T-helper 17 cell (primary cell): Measurements from ENCODE around the gene ADARB2. TPM values are rescaled to one million over a fixed set of nuclear protein-coding genes. Genes with fewer than 3 reads are reported as not detected.

Experiments
- ATAC-seq: fragments of 150-1000 bp; cut with Tn5 transposase; 2 replicates; pipeline ENCODE4 v1.10.0; 2021; ENCODE audit warnings: mild to moderate bottlenecking, moderate library complexity
- DNase-seq, 3 donors: peaks; one replicate each; pipeline versions ENCODE4 v3.0.0 to v3.0.0-alpha.2; 2020 to 2021
- H3K9me3 ChIP-seq: one replicate; pipeline ENCODE4 v1.7.0; 2013; ENCODE audit warnings: low read length, mild to moderate bottlenecking; ENCODE audit not compliant: control insufficient read depth, poor library complexity, severe bottlenecking
- H3K27ac Mint-ChIP-seq: one replicate; pipeline ENCODE4 v1.8.0; 2022; ENCODE audit warnings: mild to moderate bottlenecking, moderate library complexity, mixed read lengths
- H3K27me3 Mint-ChIP-seq: one replicate; pipeline ENCODE4 v1.8.0; 2022; ENCODE audit warnings: mixed read lengths
- H3K36me3 Mint-ChIP-seq: one replicate; pipeline ENCODE4 v1.8.0; 2022; ENCODE audit warnings: low read depth, mixed read lengths
- H3K4me1 Mint-ChIP-seq: one replicate; pipeline ENCODE4 v1.8.0; 2022; ENCODE audit warnings: mild to moderate bottlenecking, mixed read lengths
- H3K4me3 Mint-ChIP-seq: one replicate; pipeline ENCODE4 v1.8.0; 2022; ENCODE audit warnings: mild to moderate bottlenecking, moderate library complexity, mixed read lengths
- total RNA-seq, 4 donors: library from RNA in 2 of 4; stranded (reverse) in 2 of 4; gene quantifications; one replicate each; pipeline ENCODE4 v1.2.3 and lab custom pipeline; 2022 to 2026

Gene ADARB2
- total RNA-seq, 2 donors from 2014 or later, result 0.18 TPM; not detected in 1

- peaks cover 3% of the 10 kb centered on the region for H3K36me3 Mint-ChIP-seq
- ATAC-seq, result peak; percentile 54
- no peak overlapping the region for H3K4me3 Mint-ChIP-seq
- H3K27me3 Mint-ChIP-seq, result peaks cover 34% of the 10 kb centered on the region
- DNase-seq, result no peak
- H3K9me3 ChIP-seq, result no peaks in the 10 kb centered on the region
- no peak overlapping the region for H3K27ac Mint-ChIP-seq
- peaks cover 6% of the 10 kb centered on the region for H3K4me1 Mint-ChIP-seq
Measured at GRCh38 chr10:1661859-1662437, 75.4 kb downstream of the ADARB2 start.

- Mint-ChIP-seq H3K27ac (no peak overlapping the region), H3K4me3 (no peak overlapping the region), H3K27me3 (peaks cover 34% of the 10 kb centered on the region), H3K36me3 (peaks cover 3% of the 10 kb centered on the region), H3K4me1 (peaks cover 6% of the 10 kb centered on the region)
- no peak for DNase-seq
- no peaks in the 10 kb centered on the region for H3K9me3 ChIP-seq
- ATAC-seq, result no peak
Measured at GRCh38 chr10:1661416-1661815, 75.9 kb downstream of the ADARB2 start.

- H3K4me1 Mint-ChIP-seq, result peaks cover 9% of the 10 kb centered on the region
- DNase-seq (no peak), ATAC-seq (no peak)
- H3K9me3 ChIP-seq, result no peaks in the 10 kb centered on the region
- no peak overlapping the region for H3K4me3 Mint-ChIP-seq
- H3K27ac Mint-ChIP-seq, result no peak overlapping the region
- H3K27me3 Mint-ChIP-seq, result peaks cover 39% of the 10 kb centered on the region
- peaks cover 3% of the 10 kb centered on the region for H3K36me3 Mint-ChIP-seq
Measured at GRCh38 chr10:1660815-1661214, 76.5 kb downstream of the ADARB2 start.

- peaks cover 3% of the 10 kb centered on the region for H3K36me3 Mint-ChIP-seq
- no peaks in the 10 kb centered on the region for H3K9me3 ChIP-seq
- H3K4me1 Mint-ChIP-seq, result peaks cover 9% of the 10 kb centered on the region
- H3K27ac Mint-ChIP-seq, result no peak overlapping the region
- no peak for ATAC-seq
- no peak for DNase-seq
- H3K27me3 Mint-ChIP-seq, result peaks cover 39% of the 10 kb centered on the region
- no peak overlapping the region for H3K4me3 Mint-ChIP-seq
Measured at GRCh38 chr10:1660386-1660785, 76.9 kb downstream of the ADARB2 start.

- peaks cover 3% of the 10 kb centered on the region for H3K36me3 Mint-ChIP-seq
- H3K27ac Mint-ChIP-seq, result no peak overlapping the region
- H3K9me3 ChIP-seq, result no peaks in the 10 kb centered on the region
- peaks cover 9% of the 10 kb centered on the region for H3K4me1 Mint-ChIP-seq
- DNase-seq, result no peak
- no peak overlapping the region for H3K4me3 Mint-ChIP-seq
- ATAC-seq, result no peak
- H3K27me3 Mint-ChIP-seq, result peaks cover 39% of the 10 kb centered on the region
Measured at GRCh38 chr10:1659221-1659791, 78.0 kb downstream of the ADARB2 start.

- H3K9me3 ChIP-seq, result no peaks in the 10 kb centered on the region
- H3K27me3 Mint-ChIP-seq, result peaks cover 39% of the 10 kb centered on the region
- H3K27ac Mint-ChIP-seq, result no peak overlapping the region
- peaks cover 9% of the 10 kb centered on the region for H3K4me1 Mint-ChIP-seq
- DNase-seq (no peak), ATAC-seq (no peak)
- peaks cover 3% of the 10 kb centered on the region for H3K36me3 Mint-ChIP-seq
- H3K4me3 Mint-ChIP-seq, result no peak overlapping the region
Measured at GRCh38 chr10:1658658-1659057, 78.7 kb downstream of the ADARB2 start.

GRCh38 chr10:1657479-1657878 lies 79.8 kb downstream of the ADARB2 start:
- Mint-ChIP-seq H3K27ac (peak overlapping the region; percentile 2), H3K4me3 (no peak overlapping the region), H3K36me3 (peaks cover 3% of the 10 kb centered on the region), H3K4me1 (peaks cover 9% of the 10 kb centered on the region), H3K27me3 (peaks cover 44% of the 10 kb centered on the region)
- ATAC-seq (no peak), DNase-seq (no peak)
- no peaks in the 10 kb centered on the region for H3K9me3 ChIP-seq

GRCh38 chr10:1655367-1655766 lies 82.0 kb downstream of the ADARB2 start:
- Mint-ChIP-seq H3K27ac (no peak overlapping the region), H3K36me3 (peaks cover 3% of the 10 kb centered on the region), H3K27me3 (peaks cover 40% of the 10 kb centered on the region), H3K4me3 (no peak overlapping the region), H3K4me1 (peaks cover 9% of the 10 kb centered on the region)
- ATAC-seq, result no peak
- H3K9me3 ChIP-seq, result no peaks in the 10 kb centered on the region
- no peak for DNase-seq

GRCh38 chr10:1654811-1655356 lies 82.4 kb downstream of the ADARB2 start:
- no peak for ATAC-seq
- peaks cover 9% of the 10 kb centered on the region for H3K4me1 Mint-ChIP-seq
- H3K27me3 Mint-ChIP-seq, result peaks cover 40% of the 10 kb centered on the region
- H3K27ac Mint-ChIP-seq, result no peak overlapping the region
- peaks cover 1% of the 10 kb centered on the region for H3K36me3 Mint-ChIP-seq
- no peak overlapping the region for H3K4me3 Mint-ChIP-seq
- no peaks in the 10 kb centered on the region for H3K9me3 ChIP-seq
- no peak for DNase-seq

GRCh38 chr10:1654247-1654646 lies 83.1 kb downstream of the ADARB2 start:
- ATAC-seq (no peak), DNase-seq (no peak)
- H3K36me3 Mint-ChIP-seq, result no peaks in the 10 kb centered on the region
- no peaks in the 10 kb centered on the region for H3K9me3 ChIP-seq
- no peak overlapping the region for H3K4me3 Mint-ChIP-seq
- H3K27me3 Mint-ChIP-seq, result peaks cover 43% of the 10 kb centered on the region
- no peak overlapping the region for H3K27ac Mint-ChIP-seq
- peaks cover 9% of the 10 kb centered on the region for H3K4me1 Mint-ChIP-seq

- no peak for DNase-seq
- ATAC-seq, result no peak
- no peak overlapping the region for H3K27ac Mint-ChIP-seq
- no peaks in the 10 kb centered on the region for H3K9me3 ChIP-seq
- H3K4me1 Mint-ChIP-seq, result peaks cover 9% of the 10 kb centered on the region
- H3K4me3 Mint-ChIP-seq, result no peak overlapping the region
- H3K36me3 Mint-ChIP-seq, result no peaks in the 10 kb centered on the region
- peaks cover 38% of the 10 kb centered on the region for H3K27me3 Mint-ChIP-seq
Measured at GRCh38 chr10:1653321-1653720, 84.0 kb downstream of the ADARB2 start.

- DNase-seq (no peak), ATAC-seq (no peak)
- Mint-ChIP-seq H3K36me3 (no peaks in the 10 kb centered on the region), H3K4me3 (no peak overlapping the region), H3K27ac (no peak overlapping the region), H3K4me1 (peaks cover 4% of the 10 kb centered on the region), H3K27me3 (peaks cover 28% of the 10 kb centered on the region)
- H3K9me3 ChIP-seq, result no peaks in the 10 kb centered on the region
Measured at GRCh38 chr10:1652151-1652550, 85.2 kb downstream of the ADARB2 start.

GRCh38 chr10:1651270-1651966 lies 85.9 kb downstream of the ADARB2 start:
- no peaks in the 10 kb centered on the region for H3K9me3 ChIP-seq
- Mint-ChIP-seq H3K4me3 (no peak overlapping the region), H3K4me1 (peaks cover 4% of the 10 kb centered on the region), H3K27ac (no peak overlapping the region), H3K27me3 (peaks cover 28% of the 10 kb centered on the region), H3K36me3 (no peaks in the 10 kb centered on the region)
- ATAC-seq, result no peak
- no peak for DNase-seq
